ENCODE measurements around the gene CALD1. TPM values are rescaled to one million over a fixed set of nuclear protein-coding genes. Genes with fewer than 3 reads are reported as not detected.

The CALD1 gene
- total RNA-seq, 1 donor from 2014 or later = 61.8 TPM

GRCh38 chr7:134811765-134812164, 32.3 kb downstream of the CALD1 start:
- no peak for DNase-seq

GRCh38 chr7:134813663-134814396, 34.4 kb downstream of the CALD1 start:
- Mint-ChIP-seq H3K27me3 (ENCODE audit: unreplicated experiment) (peaks cover 2% of the 10 kb centered on the region), H3K4me1 (ENCODE audit: low read depth, unreplicated experiment) (no peaks in the 10 kb centered on the region), H3K9me3 (ENCODE audit: unreplicated experiment) (peaks cover 1% of the 10 kb centered on the region), H3K4me3 (ENCODE audit: unreplicated experiment) (no peak overlapping the region), H3K36me3 (ENCODE audit: unreplicated experiment) (peaks cover 5% of the 10 kb centered on the region), H3K27ac (ENCODE audit: unreplicated experiment) (no peak overlapping the region)
- TF ChIP-seq CTCF (IDR thresholded peaks at IDR 0.05; ENCODE audit: partially characterized antibody, unreplicated experiment) = no peak
- DNase-seq = no peak

More at GRCh38 chr7:134811765-134812164, 32.3 kb downstream of the CALD1 start:
- Mint-ChIP-seq H3K4me1 (ENCODE audit: low read depth, unreplicated experiment) (no peaks in the 10 kb centered on the region), H3K4me3 (ENCODE audit: unreplicated experiment) (no peak overlapping the region), H3K36me3 (ENCODE audit: unreplicated experiment) (peaks cover 5% of the 10 kb centered on the region), H3K27ac (ENCODE audit: unreplicated experiment) (no peak overlapping the region), H3K9me3 (ENCODE audit: unreplicated experiment) (peaks cover 1% of the 10 kb centered on the region), H3K27me3 (ENCODE audit: unreplicated experiment) (peaks cover 2% of the 10 kb centered on the region)
- no peak for TF ChIP-seq CTCF (IDR thresholded peaks at IDR 0.05; ENCODE audit: partially characterized antibody, unreplicated experiment)

GRCh38 chr7:134814730-134815364, 35.4 kb downstream of the CALD1 start:
- H3K9me3 Mint-ChIP-seq (ENCODE audit: unreplicated experiment) = peaks cover 1% of the 10 kb centered on the region

GRCh38 chr7:134818613-134819345, 39.3 kb downstream of the CALD1 start:
- H3K36me3 Mint-ChIP-seq (ENCODE audit: unreplicated experiment) = no peaks in the 10 kb centered on the region
- no peak for TF ChIP-seq CTCF (IDR thresholded peaks at IDR 0.05; ENCODE audit: partially characterized antibody, unreplicated experiment)
- no peak for DNase-seq
- no peaks in the 10 kb centered on the region for H3K9me3 Mint-ChIP-seq (ENCODE audit: unreplicated experiment)
- H3K4me3 Mint-ChIP-seq (ENCODE audit: unreplicated experiment) = no peak overlapping the region
- H3K4me1 Mint-ChIP-seq (ENCODE audit: low read depth, unreplicated experiment) = no peaks in the 10 kb centered on the region
- no peak overlapping the region for H3K27ac Mint-ChIP-seq (ENCODE audit: unreplicated experiment)
- H3K27me3 Mint-ChIP-seq (ENCODE audit: unreplicated experiment) = peaks cover 2% of the 10 kb centered on the region

More at GRCh38 chr7:134814730-134815364, 35.4 kb downstream of the CALD1 start:
- peaks cover 2% of the 10 kb centered on the region for H3K27me3 Mint-ChIP-seq (ENCODE audit: unreplicated experiment)
- H3K36me3 Mint-ChIP-seq (ENCODE audit: unreplicated experiment) = peaks cover 5% of the 10 kb centered on the region
- TF ChIP-seq CTCF (IDR thresholded peaks at IDR 0.05; ENCODE audit: partially characterized antibody, unreplicated experiment) = no peak
- no peak overlapping the region for H3K4me3 Mint-ChIP-seq (ENCODE audit: unreplicated experiment)
- no peak for DNase-seq
- no peaks in the 10 kb centered on the region for H3K4me1 Mint-ChIP-seq (ENCODE audit: low read depth, unreplicated experiment)
- no peak overlapping the region for H3K27ac Mint-ChIP-seq (ENCODE audit: unreplicated experiment)

Measured in glutamatergic neuron (in vitro differentiated cells).